Neural cell (in vitro differentiated cells): ENCODE data around the gene NUBP1. TPM values are rescaled to one million over a fixed set of nuclear protein-coding genes. Genes with fewer than 3 reads are reported as not detected.

ENCODE experiments used
- H2AFZ ChIP-seq: fragments of 200-600, 300-800 bp; sonication (generic), shearing (Covaris generic); 2 replicates; pipeline ENCODE4 v1.6.0; 2014; ENCODE audit warnings: low read depth, mild to moderate bottlenecking, antibody characterized with exemption, low read length, moderate library complexity
- H3F3A ChIP-seq: fragments of 200-600 bp; shearing (Covaris generic); 2 replicates; pipeline ENCODE4 v1.6.1; 2016; ENCODE audit warnings: mild to moderate bottlenecking, moderate library complexity, mixed read lengths, antibody characterized with exemption, low read length; ENCODE audit not compliant: insufficient read depth, poor library complexity, severe bottlenecking
- H3K27ac ChIP-seq: fragments of 200-600, 300-800 bp; sonication (generic), shearing (Covaris generic); 2 replicates; pipeline ENCODE4 v1.5.1; 2014; ENCODE audit warnings: mild to moderate bottlenecking, low read length, moderate library complexity
- H3K27me3 ChIP-seq: fragments of 300-800, 200-600 bp; sonication (generic), shearing (Covaris generic); 2 replicates; pipeline ENCODE4 v1.6.0; 2014; ENCODE audit warnings: mild to moderate bottlenecking, low read depth, low read length, moderate library complexity; ENCODE audit not compliant: insufficient read depth
- H3K36me3 ChIP-seq: fragments of 300-800, 200-600 bp; sonication (generic), shearing (Covaris generic); 2 replicates; pipeline ENCODE4 v1.5.1; 2014; ENCODE audit warnings: mild to moderate bottlenecking, antibody characterized with exemption, low read length, moderate library complexity; ENCODE audit not compliant: insufficient read depth
- H3K4me2 ChIP-seq: fragments of 300-800, 200-600 bp; sonication (generic), shearing (Covaris generic); 2 replicates; pipeline ENCODE4 v1.6.0; 2014; ENCODE audit warnings: mild to moderate bottlenecking, low read length
- H3K4me3 ChIP-seq: fragments of 300-800, 200-600 bp; sonication (generic), shearing (Covaris generic); 2 replicates; pipeline ENCODE4 v1.5.1; 2014; ENCODE audit warnings: mild to moderate bottlenecking, low read length, moderate library complexity
- H3K79me2 ChIP-seq: fragments of 200-600 bp; shearing (Covaris generic); replicated peaks from 2 replicates; pipeline ENCODE4 v1.6.0; 2014; ENCODE audit warnings: mild to moderate bottlenecking, low read length, moderate library complexity; ENCODE audit not compliant: insufficient read depth
- H3K9ac ChIP-seq: fragments of 300-800, 200-600 bp; sonication (generic), shearing (Covaris generic); 2 replicates; pipeline ENCODE4 v1.6.1; 2016; ENCODE audit warnings: mild to moderate bottlenecking, low read length, mixed read lengths
- H3K9me2 ChIP-seq: fragments of 200-600 bp; shearing (Covaris generic); 2 replicates; pipeline ENCODE4 v1.6.1; 2016; ENCODE audit warnings: mild to moderate bottlenecking, low read length, mixed read lengths; ENCODE audit not compliant: insufficient read depth
- H3K9me3 ChIP-seq: fragments of 200-600, 300-800 bp; sonication (generic), shearing (Covaris generic); 2 replicates; pipeline ENCODE4 v1.6.1; 2016; ENCODE audit warnings: mild to moderate bottlenecking, mixed run types, low read length, moderate library complexity, mixed read lengths
- H4K20me1 ChIP-seq: fragments of 200-600 bp; shearing (Covaris generic); 2 replicates; pipeline ENCODE4 v1.6.1; 2016; ENCODE audit warnings: mild to moderate bottlenecking, mixed run types; ENCODE audit not compliant: insufficient read depth
- CTCF ChIP-seq: fragments of 450-650 bp; IDR thresholded peaks from 2 replicates; pipeline ENCODE4 v1.5.1; 2014; ENCODE audit warnings: antibody characterized with exemption, mild to moderate bottlenecking, moderate library complexity; ENCODE audit not compliant: poor library complexity, severe bottlenecking
- EP300 ChIP-seq: fragments of 450-650 bp; conservative IDR thresholded peaks from 2 replicates; pipeline ENCODE4 v1.6.1; 2014; ENCODE audit warnings: antibody characterized with exemption, mild to moderate bottlenecking, moderate library complexity; ENCODE audit not compliant: poor library complexity, severe bottlenecking
- EZH2 ChIP-seq: fragments of 200-600, 300-800 bp; shearing (Covaris generic), sonication (generic); IDR thresholded peaks from 2 replicates; pipeline ENCODE4 v1.6.1; 2014; ENCODE audit warnings: antibody characterized with exemption, low read length, borderline replicate concordance, mild to moderate bottlenecking; ENCODE audit not compliant: insufficient read depth, poor library complexity, severe bottlenecking
- MXI1 ChIP-seq: fragments of 450-650 bp; conservative IDR thresholded peaks from 2 replicates; pipeline ENCODE4 v1.6.1; 2014; ENCODE audit warnings: antibody characterized with exemption, mild to moderate bottlenecking; ENCODE audit not compliant: poor library complexity, severe bottlenecking
- POLR2AphosphoS5 ChIP-seq: IDR thresholded peaks from 2 replicates; pipeline ENCODE4 v1.6.1; 2012
- RAD21 ChIP-seq: fragments of 450-650 bp; conservative IDR thresholded peaks from 2 replicates; pipeline ENCODE4 v1.6.1; 2014; ENCODE audit warnings: antibody characterized with exemption, mild to moderate bottlenecking, moderate library complexity
- REST ChIP-seq: IDR thresholded peaks from 2 replicates; pipeline ENCODE4 v1.6.1; 2012; ENCODE audit warnings: borderline replicate concordance
- SMC3 ChIP-seq: fragments of 450-650 bp; conservative IDR thresholded peaks from 2 replicates; pipeline ENCODE4 v1.6.1; 2014; ENCODE audit warnings: antibody characterized with exemption, mild to moderate bottlenecking, moderate library complexity; ENCODE audit not compliant: poor library complexity
- TAF1 ChIP-seq: IDR thresholded peaks from 2 replicates; pipeline ENCODE4 v1.6.1; 2012; ENCODE audit warnings: low read depth
- polyA plus RNA-seq: library from polyadenylated mRNA; depleted of rRNA; stranded (reverse); fragments of >200 nt; gene quantifications from 2 replicates; pipeline ENCODE4 v1.2.3, GENCODE V29; 2014

Gene NUBP1
- polyA plus RNA-seq, 1 donor from 2014 or later: 19.7 TPM

- Histone ChIP-seq H3F3A (no peaks in the 10 kb centered on the region), H3K4me2 (no peak overlapping the region), H3K27ac (no peak overlapping the region), H3K4me3 (no peak overlapping the region), H3K9ac (no peak overlapping the region), H4K20me1 (no peaks in the 10 kb centered on the region), H3K9me3 (no peaks in the 10 kb centered on the region), H3K79me2 (no peaks in the 10 kb centered on the region), H2AFZ (no peak overlapping the region), H3K9me2 (no peaks in the 10 kb centered on the region), H3K36me3 (no peaks in the 10 kb centered on the region), H3K27me3 (no peaks in the 10 kb centered on the region)
- TF ChIP-seq MXI1: no peak
- TF ChIP-seq REST: no peak
- no peak for TF ChIP-seq TAF1
- no peak for TF ChIP-seq SMC3
- no peak for TF ChIP-seq EP300
- TF ChIP-seq EZH2: no peak
- no peak for TF ChIP-seq RAD21
- no peak for TF ChIP-seq POLR2AphosphoS5
These were observed 65.2 kb downstream of the NUBP1 start for GRCh38 chr16:10808850-10809249.

GRCh38 chr16:10809706-10810105, 66.1 kb downstream of the NUBP1 start:
- Histone ChIP-seq H3K4me3 (no peak overlapping the region), H3K27ac (no peak overlapping the region), H3K79me2 (no peaks in the 10 kb centered on the region), H2AFZ (no peak overlapping the region), H3K27me3 (no peaks in the 10 kb centered on the region), H3K9me2 (no peaks in the 10 kb centered on the region), H3K9ac (no peak overlapping the region), H3K36me3 (no peaks in the 10 kb centered on the region), H3K4me2 (no peak overlapping the region), H3K9me3 (no peaks in the 10 kb centered on the region), H3F3A (no peaks in the 10 kb centered on the region), H4K20me1 (no peaks in the 10 kb centered on the region)
- TF ChIP-seq REST (no peak), EZH2 (no peak), CTCF (no peak), EP300 (no peak), MXI1 (no peak), RAD21 (no peak), POLR2AphosphoS5 (no peak), SMC3 (no peak), TAF1 (no peak)
